ENCODE results near the gene METTL25B. TPM values are rescaled to one million over a fixed set of nuclear protein-coding genes. Genes with fewer than 3 reads are reported as not detected.

The METTL25B gene
- total and polyA plus RNA-seq, 2 donors (not counting 1 experiment from before 2014, with no cell fraction given), result 78.3 to 81.1 TPM

DNA sequence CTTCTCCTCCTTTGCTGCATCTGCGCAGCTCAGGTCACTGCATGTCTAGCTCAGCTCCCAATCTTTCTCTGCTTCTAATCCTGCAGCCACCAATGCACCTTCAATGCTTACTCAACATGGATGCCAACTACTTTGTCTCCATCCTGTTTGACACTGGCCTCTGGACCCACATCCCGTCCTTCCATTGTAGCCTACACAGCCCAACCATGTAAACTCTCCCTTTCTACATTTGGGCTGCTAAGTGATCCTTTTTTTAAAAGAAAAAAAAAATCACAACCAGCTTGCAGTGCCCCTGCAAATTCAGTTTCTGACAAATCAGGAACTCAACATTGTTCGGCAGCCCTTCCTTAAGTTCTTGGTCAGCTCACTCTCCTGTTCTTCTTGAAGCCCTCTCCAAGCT, 13.4 kb upstream of the METTL25B start:
- CTCF ChIA-PET, result interaction anchor here (1.4 to 2.4 kb wide), 4 partner anchors 8 to 25 kb away, joined by 6 to 13 read pairs (median 12); partner anchors contain the start of gene CRABP2
- no peak overlapping the region for H3K4me2 ChIP-seq (replicated peaks; ENCODE audit: low read depth, low read length, poor library complexity, severe bottlenecking)
- no peak for DNase-seq
- intact Hi-C loops (cut with micrococcal nuclease), result no loop called here
- H3K9ac ChIP-seq (ENCODE audit: low read length), result no peak overlapping the region
- TF ChIP-seq CTCF (IDR thresholded peaks at IDR 0.05) (no peak), EZH2 (IDR thresholded peaks at IDR 0.05; ENCODE audit: borderline replicate concordance, insufficient read depth, low read depth, low read length, poor library complexity, severe bottlenecking) (no peak)
- H3K9me3 ChIP-seq (ENCODE audit: control extremely low read depth in 1 of 3, control insufficient read depth in 2 of 3, insufficient read depth in 1 of 3, low read length in 2 of 3), result no peaks in the 10 kb centered on the region
- Mint-ChIP-seq H3K27me3 (no peaks in the 10 kb centered on the region), H3K27ac (no peak overlapping the region), H3K9me3 (ENCODE audit: insufficient read depth) (no peaks in the 10 kb centered on the region), H3K4me1 (peaks cover under 1% of the 10 kb centered on the region), H3K4me3 (no peak overlapping the region)
- no peaks in the 10 kb centered on the region for H3K27me3 ChIP-seq (replicated peaks in 1 of 4; ENCODE audit: control extremely low read depth in 1 of 4, control insufficient read depth in 3 of 4, insufficient read depth in 4 of 4, low read length in 3 of 4)
- no peak overlapping the region for H3K27ac ChIP-seq (ENCODE audit: low read length in 2 of 2)
- no peak for ATAC-seq (ENCODE audit: low read depth)
- H2AFZ ChIP-seq (ENCODE audit: insufficient read depth, low read depth, low read length, poor library complexity, severe bottlenecking), result no peak overlapping the region
- H3K4me3 ChIP-seq (ENCODE audit: control extremely low read depth in 1 of 5, extremely low read depth in 1 of 5, insufficient read depth in 1 of 5, low read depth in 2 of 5, low read length in 4 of 5), result no peak overlapping the region
- 95% methylated on average over 3 of the region's 3 CpGs for WGBS (ENCODE audit: insufficient coverage)
- POLR2A ChIA-PET, result interaction anchor here (0.5 to 0.8 kb wide), 2 partner anchors 8 to 12 kb away, joined by 3 to 5 read pairs; no protein-coding TSS in a partner anchor
- no peaks in the 10 kb centered on the region for H3K4me1 ChIP-seq (ENCODE audit: control insufficient read depth in 2 of 2, insufficient read depth in 2 of 2, low read length in 2 of 2)
- H3K79me2 ChIP-seq (ENCODE audit: control insufficient read depth, insufficient read depth, low read length), result no peaks in the 10 kb centered on the region
- peaks cover 0 to 10% of the 10 kb centered on the region in 2 experiments for H3K36me3 ChIP-seq (replicated peaks in 1 of 2; ENCODE audit: control extremely low read depth in 1 of 2, control insufficient read depth in 1 of 2, extremely low read depth in 1 of 2, insufficient read depth in 2 of 2, low read length in 1 of 2)
- H4K20me1 ChIP-seq (ENCODE audit: control insufficient read depth, insufficient read depth, low read length, poor library complexity, severe bottlenecking), result no peaks in the 10 kb centered on the region

DNA sequence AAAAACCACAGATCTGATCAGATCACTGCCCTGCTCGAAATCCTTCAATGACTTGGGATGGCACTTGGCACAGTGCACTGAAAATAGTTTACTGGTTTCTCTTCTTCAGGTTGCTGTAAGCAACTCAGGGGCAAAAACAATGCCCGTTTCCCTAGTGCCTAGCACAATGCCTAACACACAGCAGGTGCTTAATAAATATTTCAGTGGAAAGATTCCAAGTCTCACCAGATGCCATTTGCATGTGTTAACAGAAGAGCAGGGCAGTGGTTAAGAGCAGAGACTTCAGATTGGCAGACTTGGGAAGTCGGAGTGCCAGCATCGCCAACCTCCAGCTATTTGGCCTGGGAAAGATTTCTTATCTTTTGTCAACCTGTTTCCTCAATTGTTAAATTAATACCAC, 10.9 kb upstream of the METTL25B start:
- peaks cover 7% of the 10 kb centered on the region for H3K79me2 ChIP-seq (ENCODE audit: control insufficient read depth, insufficient read depth, low read length)
- no peaks in the 10 kb centered on the region for H3K9me3 ChIP-seq (ENCODE audit: control extremely low read depth in 1 of 3, control insufficient read depth in 2 of 3, insufficient read depth in 1 of 3, low read length in 2 of 3)
- H3K27me3 ChIP-seq (replicated peaks in 1 of 4; ENCODE audit: control extremely low read depth in 1 of 4, control insufficient read depth in 3 of 4, insufficient read depth in 4 of 4, low read length in 3 of 4), result no peaks in the 10 kb centered on the region
- H4K20me1 ChIP-seq (ENCODE audit: control insufficient read depth, insufficient read depth, low read length, poor library complexity, severe bottlenecking), result peaks cover 21% of the 10 kb centered on the region
- Mint-ChIP-seq H3K27ac (no peak overlapping the region), H3K27me3 (no peaks in the 10 kb centered on the region), H3K9me3 (ENCODE audit: insufficient read depth) (no peaks in the 10 kb centered on the region), H3K4me1 (peaks cover 2% of the 10 kb centered on the region), H3K4me3 (no peak overlapping the region)
- intact Hi-C loops (cut with micrococcal nuclease), result no loop called here
- ChIA-PET POLR2A (no interaction called here), CTCF (interaction anchor here (0.8 to 1.3 kb wide), 4 partner anchors 9 to 42 kb away, joined by 3 to 4 read pairs (median 3); no protein-coding TSS in a partner anchor)
- H2AFZ ChIP-seq (ENCODE audit: insufficient read depth, low read depth, low read length, poor library complexity, severe bottlenecking), result no peak overlapping the region
- H3K4me3 ChIP-seq (ENCODE audit: control extremely low read depth in 1 of 5, extremely low read depth in 1 of 5, insufficient read depth in 1 of 5, low read depth in 2 of 5, low read length in 4 of 5), result no peak overlapping the region
- H3K4me1 ChIP-seq (ENCODE audit: control insufficient read depth in 2 of 2, insufficient read depth in 2 of 2, low read length in 2 of 2), result no peaks in the 10 kb centered on the region
- H3K9ac ChIP-seq (ENCODE audit: low read length), result no peak overlapping the region
- DNase-seq (no peak), ATAC-seq (ENCODE audit: low read depth) (no peak)
- H3K27ac ChIP-seq (ENCODE audit: low read length in 2 of 2), result no peak overlapping the region
- H3K4me2 ChIP-seq (replicated peaks; ENCODE audit: low read depth, low read length, poor library complexity, severe bottlenecking), result no peak overlapping the region
- H3K36me3 ChIP-seq (replicated peaks in 1 of 2; ENCODE audit: control extremely low read depth in 1 of 2, control insufficient read depth in 1 of 2, extremely low read depth in 1 of 2, insufficient read depth in 2 of 2, low read length in 1 of 2), result peaks cover 0 to 25% of the 10 kb centered on the region in 2 experiments
- 86% methylated on average over 1 of the region's 4 CpGs for WGBS (ENCODE audit: insufficient coverage)
- TF ChIP-seq EZH2 (IDR thresholded peaks at IDR 0.05; ENCODE audit: borderline replicate concordance, insufficient read depth, low read depth, low read length, poor library complexity, severe bottlenecking), result no peak
- TF ChIP-seq CTCF (IDR thresholded peaks at IDR 0.05), result no peak

Measured in B cell (primary cell).